Epithelial cell of proximal tubule (primary cell): ENCODE results near the gene IMMP2L. TPM values are rescaled to one million over a fixed set of nuclear protein-coding genes. Genes with fewer than 3 reads are reported as not detected.

ENCODE experiments used
- DNase-seq: peaks from one replicate; pipeline ENCODE4 v3.0.0-alpha.2; 2011; ENCODE audit warnings: low read depth
- H3K4me3 ChIP-seq: 2 replicates; pipeline ENCODE4 v1.5.1; 2011; ENCODE audit warnings: low read depth, mild to moderate bottlenecking, low read length
- CTCF ChIP-seq: conservative IDR thresholded peaks from 2 replicates; pipeline ENCODE4 v1.5.1; 2012; ENCODE audit warnings: low read depth, mild to moderate bottlenecking, low read length
- total RNA-seq: library from RNA; depleted of rRNA; stranded (reverse); fragments of >200 nt; gene quantifications from 2 replicates; pipeline ENCODE4 v1.2.3, GENCODE V29; 2015

IMMP2L gene
- total RNA-seq, 1 donor from 2014 or later: 8.4 TPM

- peak; percentile 27 for TF ChIP-seq CTCF
- no peak for DNase-seq
- no peak overlapping the region for H3K4me3 ChIP-seq
Measured at GRCh38 chr7:110839866-110840265, 722.4 kb downstream of the IMMP2L start.

DNA sequence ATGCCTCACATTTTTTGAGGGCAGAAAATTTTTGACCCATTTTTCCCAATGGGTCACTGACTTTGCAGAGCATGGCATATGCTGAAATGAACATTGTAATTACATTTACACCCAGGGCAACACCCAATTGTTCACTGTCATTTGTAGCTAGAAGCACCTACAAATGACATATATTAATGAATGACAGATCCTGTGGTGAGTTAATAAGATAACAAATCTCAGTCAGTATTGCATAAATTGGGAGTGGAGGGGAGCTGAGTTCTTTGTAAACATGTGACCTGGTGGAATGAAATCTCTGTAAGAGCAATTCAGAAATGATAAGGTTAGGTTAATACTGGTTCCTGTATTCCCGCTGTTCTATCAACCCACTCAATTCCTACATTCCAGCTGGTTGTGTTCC is 726.4 kb downstream of the IMMP2L start:
- DNase-seq: no peak

DNA sequence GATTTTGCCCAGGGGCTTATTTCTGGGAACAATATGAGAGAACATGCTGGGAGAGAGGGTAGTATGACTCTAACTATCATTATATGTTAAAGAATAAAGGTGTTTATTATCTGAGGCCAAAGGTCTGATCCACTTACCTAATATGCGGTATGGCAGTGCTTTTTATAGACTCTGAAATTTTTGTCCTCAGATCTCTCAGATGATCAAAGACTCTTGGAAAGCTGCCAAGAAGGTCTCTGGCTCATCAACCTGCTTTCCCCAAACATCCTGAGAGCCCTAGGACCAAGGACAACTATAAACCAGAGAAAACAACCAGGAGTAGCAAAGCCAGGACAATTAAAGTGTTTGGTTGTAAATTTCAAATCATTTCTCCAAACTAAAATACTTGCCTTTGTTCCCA is 727.1 kb downstream of the IMMP2L start:
- no peak overlapping the region for H3K4me3 ChIP-seq
- DNase-seq: no peak
- no peak for TF ChIP-seq CTCF

More for the DNA sequence above, 726.4 kb downstream of the IMMP2L start:
- no peak for TF ChIP-seq CTCF
- H3K4me3 ChIP-seq: no peak overlapping the region

GRCh38 chr7:110831419-110831818 is 730.9 kb downstream of the IMMP2L start:
- H3K4me3 ChIP-seq: no peak overlapping the region
- TF ChIP-seq CTCF: no peak
- no peak for DNase-seq

- DNase-seq: no peak
- no peak overlapping the region for H3K4me3 ChIP-seq
- TF ChIP-seq CTCF: no peak
Measured at GRCh38 chr7:110830778-110831177, 731.5 kb downstream of the IMMP2L start.

DNA sequence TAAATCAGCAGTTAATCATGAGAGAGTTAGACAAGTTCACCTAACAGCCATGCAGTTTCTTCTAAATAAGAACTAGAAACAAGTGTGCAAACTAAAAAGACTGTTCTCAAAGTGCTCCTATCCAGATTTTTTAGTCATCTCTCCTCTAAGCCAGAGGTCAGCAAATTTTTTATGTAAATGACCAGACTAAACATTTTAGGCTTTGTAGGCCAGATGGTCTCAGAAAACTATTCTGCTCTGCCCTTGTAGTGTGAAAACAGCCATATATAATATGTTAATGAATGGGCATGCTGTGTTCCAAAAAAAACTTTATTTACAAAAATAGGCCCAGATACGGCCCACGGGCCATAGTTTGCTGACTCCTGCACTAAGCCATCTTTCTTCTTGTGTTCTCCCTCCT is 734.4 kb downstream of the IMMP2L start:
- no peak for DNase-seq
- H3K4me3 ChIP-seq: no peak overlapping the region
- TF ChIP-seq CTCF: no peak

- no peak overlapping the region for H3K4me3 ChIP-seq
- no peak for DNase-seq
- no peak for TF ChIP-seq CTCF
Measured at GRCh38 chr7:110827287-110827855, 734.9 kb downstream of the IMMP2L start.
